Loucy (cell line): Measurements from ENCODE around the gene BRAF.
"Not testable (repeated sequence)": the region's sequence is repeated elsewhere in the genome, so short reads cannot be mapped to it uniquely, and the experiment has no call there.

Experiments
- H2AFZ ChIP-seq: fragments of 200-600 bp; sonication (generic); 2 replicates; pipeline ENCODE4 v1.6.0; 2016; ENCODE audit warnings: antibody characterized with exemption, mild to moderate bottlenecking, low read length, moderate library complexity
- H3F3A ChIP-seq: fragments of 200-600 bp; 2 replicates; pipeline ENCODE4 v1.6.0; 2016; ENCODE audit warnings: antibody characterized with exemption, low read depth, mild to moderate bottlenecking
- H3K27me3 ChIP-seq: fragments of 200-600 bp; sonication (generic); 2 replicates; pipeline ENCODE4 v1.6.1; 2014; ENCODE audit warnings: low read length, mild to moderate bottlenecking; ENCODE audit not compliant: insufficient read depth, poor library complexity, severe bottlenecking
- H3K36me3 ChIP-seq: fragments of 200-600 bp; sonication (generic); 2 replicates; pipeline ENCODE4 v1.6.1; 2016; ENCODE audit warnings: low read length; ENCODE audit not compliant: insufficient read depth
- H3K4me1 ChIP-seq: fragments of 200-600 bp; sonication (generic); 2 replicates; pipeline ENCODE4 v1.5.1; 2014; ENCODE audit warnings: low read length, mild to moderate bottlenecking; ENCODE audit not compliant: insufficient read depth, poor library complexity, severe bottlenecking
- H3K4me2 ChIP-seq: fragments of 200-600 bp; sonication (generic); 2 replicates; pipeline ENCODE4 v1.6.0; 2014; ENCODE audit warnings: antibody characterized with exemption, low read length, low read depth, mild to moderate bottlenecking; ENCODE audit not compliant: poor library complexity, severe bottlenecking
- H3K4me3 ChIP-seq: fragments of 200-600 bp; sonication (generic); 2 replicates; pipeline ENCODE4 v1.5.1; 2014; ENCODE audit warnings: low read length, mild to moderate bottlenecking, mixed read lengths; ENCODE audit not compliant: poor library complexity, severe bottlenecking
- H3K79me2 ChIP-seq: fragments of 200-600 bp; sonication (generic); 2 replicates; pipeline ENCODE4 v1.6.1; 2014; ENCODE audit warnings: low read length; ENCODE audit not compliant: insufficient read depth
- H3K9ac ChIP-seq: fragments of 200-600 bp; sonication (generic); 2 replicates; pipeline ENCODE4 v1.6.0; 2014; ENCODE audit warnings: mild to moderate bottlenecking, low read depth, low read length, moderate library complexity; ENCODE audit not compliant: poor library complexity, severe bottlenecking
- H3K9me2 ChIP-seq: fragments of 200-600 bp; sonication (generic); replicated peaks from 2 replicates; pipeline ENCODE4 v1.6.1; 2016; ENCODE audit warnings: low read depth, low read length, mixed read lengths
- H3K9me3 ChIP-seq: fragments of 200-600 bp; sonication (generic); 2 replicates; pipeline ENCODE4 v1.6.1; 2014; ENCODE audit warnings: mild to moderate bottlenecking, antibody characterized with exemption, low read length, low read depth; ENCODE audit not compliant: insufficient read depth
- H4K20me1 ChIP-seq: fragments of 200-600 bp; sonication (generic); 2 replicates; pipeline ENCODE4 v1.6.0; 2014; ENCODE audit warnings: antibody characterized with exemption, low read length, mild to moderate bottlenecking; ENCODE audit not compliant: insufficient read depth, poor library complexity, severe bottlenecking
- CTCF ChIP-seq: fragments of 200-600 bp; sonication (generic); conservative IDR thresholded peaks from 2 replicates; pipeline ENCODE4 v1.5.1; 2014; ENCODE audit warnings: mild to moderate bottlenecking, antibody characterized with exemption, low read length
- EZH2phosphoT487 ChIP-seq: fragments of 200-600 bp; IDR thresholded peaks from 2 replicates; pipeline ENCODE4 v1.6.1; 2018; ENCODE audit warnings: antibody characterized with exemption, mild to moderate bottlenecking, moderate library complexity, borderline replicate concordance

The BRAF gene

GRCh38 chr7:140928491-140929309 is 4.0 kb upstream of the BRAF start:
- H3K79me2 ChIP-seq: peaks cover 8% of the 10 kb centered on the region
- no peaks in the 10 kb centered on the region for H3F3A ChIP-seq
- H3K9me2 ChIP-seq: no peaks in the 10 kb centered on the region
- H2AFZ ChIP-seq: no peak overlapping the region
- no peaks in the 10 kb centered on the region for H3K9me3 ChIP-seq
- H4K20me1 ChIP-seq: no peaks in the 10 kb centered on the region
- H3K4me3 ChIP-seq: no peak overlapping the region
- H3K36me3 ChIP-seq: no peaks in the 10 kb centered on the region
- H3K4me2 ChIP-seq: no peak overlapping the region
- H3K27me3 ChIP-seq: no peaks in the 10 kb centered on the region
- H3K9ac ChIP-seq: no peak overlapping the region
- peaks cover 4% of the 10 kb centered on the region for H3K4me1 ChIP-seq
- TF ChIP-seq EZH2phosphoT487: no peak
- TF ChIP-seq CTCF: no peak

GRCh38 chr7:140927945-140928344 is 3.2 kb upstream of the BRAF start:
- H3K4me3 ChIP-seq, H3K9me2 ChIP-seq, H2AFZ ChIP-seq, H3K9ac ChIP-seq, H3K4me2 ChIP-seq, H3K27me3 ChIP-seq, H3F3A ChIP-seq, H3K36me3 ChIP-seq, H4K20me1 ChIP-seq, H3K9me3 ChIP-seq: not testable (repeated sequence)
- Histone ChIP-seq H3K4me1 (peaks cover 10% of the 10 kb centered on the region), H3K79me2 (peaks cover 15% of the 10 kb centered on the region)

- H3K4me3 ChIP-seq: no peak overlapping the region
- H3K79me2 ChIP-seq: peaks cover 21% of the 10 kb centered on the region
- no peaks in the 10 kb centered on the region for H3F3A ChIP-seq
- no peak overlapping the region for H3K9ac ChIP-seq
- no peaks in the 10 kb centered on the region for H3K27me3 ChIP-seq
- no peaks in the 10 kb centered on the region for H3K9me3 ChIP-seq
- TF ChIP-seq CTCF (no peak), EZH2phosphoT487 (no peak)
- H3K4me2 ChIP-seq: no peak overlapping the region
- no peaks in the 10 kb centered on the region for H3K9me2 ChIP-seq
- H3K36me3 ChIP-seq: no peaks in the 10 kb centered on the region
- peaks cover 10% of the 10 kb centered on the region for H4K20me1 ChIP-seq
- peaks cover 16% of the 10 kb centered on the region for H3K4me1 ChIP-seq
- no peak overlapping the region for H2AFZ ChIP-seq
Observed at GRCh38 chr7:140927351-140927750, 2.6 kb upstream of the BRAF start.
